ENCODE results near the gene CFAP20DC.

DNA sequence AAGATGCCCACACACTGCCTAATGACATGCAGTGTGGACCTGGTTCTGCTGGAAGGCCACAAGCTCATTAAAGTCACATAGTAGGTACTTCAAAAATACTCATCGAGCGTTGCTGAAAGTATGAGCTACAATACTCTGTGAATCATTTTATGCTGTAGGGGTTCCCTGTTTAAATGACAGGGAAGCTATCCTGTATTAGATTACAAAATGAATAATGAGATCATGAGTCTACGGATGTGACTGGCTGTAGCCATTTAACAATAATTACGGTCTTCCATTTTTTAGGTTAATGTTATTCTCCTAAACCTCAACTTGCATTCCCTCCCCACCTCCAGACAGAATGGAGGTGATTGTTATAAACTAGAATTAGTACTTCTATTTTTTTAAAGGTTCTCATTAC lies 255.1 kb downstream of the CFAP20DC start:
- TF ChIP-seq, protein P1, sequence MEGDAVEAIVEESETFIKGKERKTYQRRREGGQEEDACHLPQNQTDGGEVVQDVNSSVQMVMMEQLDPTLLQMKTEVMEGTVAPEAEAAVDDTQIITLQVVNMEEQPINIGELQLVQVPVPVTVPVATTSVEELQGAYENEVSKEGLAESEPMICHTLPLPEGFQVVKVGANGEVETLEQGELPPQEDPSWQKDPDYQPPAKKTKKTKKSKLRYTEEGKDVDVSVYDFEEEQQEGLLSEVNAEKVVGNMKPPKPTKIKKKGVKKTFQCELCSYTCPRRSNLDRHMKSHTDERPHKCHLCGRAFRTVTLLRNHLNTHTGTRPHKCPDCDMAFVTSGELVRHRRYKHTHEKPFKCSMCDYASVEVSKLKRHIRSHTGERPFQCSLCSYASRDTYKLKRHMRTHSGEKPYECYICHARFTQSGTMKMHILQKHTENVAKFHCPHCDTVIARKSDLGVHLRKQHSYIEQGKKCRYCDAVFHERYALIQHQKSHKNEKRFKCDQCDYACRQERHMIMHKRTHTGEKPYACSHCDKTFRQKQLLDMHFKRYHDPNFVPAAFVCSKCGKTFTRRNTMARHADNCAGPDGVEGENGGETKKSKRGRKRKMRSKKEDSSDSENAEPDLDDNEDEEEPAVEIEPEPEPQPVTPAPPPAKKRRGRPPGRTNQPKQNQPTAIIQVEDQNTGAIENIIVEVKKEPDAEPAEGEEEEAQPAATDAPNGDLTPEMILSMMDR (IDR thresholded peaks at IDR 0.05) = no peak
- no peak for TF ChIP-seq ZFX (IDR thresholded peaks at IDR 0.05; ENCODE audit: borderline replicate concordance)
